CD14-positive monocyte (primary cell): ENCODE results near the gene EPOP. TPM values are rescaled to one million over a fixed set of nuclear protein-coding genes. Genes with fewer than 3 reads are reported as not detected.

Experiments used
- DNase-seq, 3 donors: peaks; one replicate each; pipeline ENCODE4 v3.0.0-alpha.2; 2011 to 2022
- H2AFZ ChIP-seq: 2 replicates; pipeline ENCODE4 v1.6.0; 2012; ENCODE audit warnings: mild to moderate bottlenecking, low read depth, low read length, inconsistent platforms; ENCODE audit not compliant: insufficient read depth, poor library complexity, severe bottlenecking
- H3K27ac ChIP-seq, 2 donors: 1 replicate in 1 of 2; 2 replicates in 1 of 2; pipeline ENCODE4 v1.5.1; 2012 to 2013; ENCODE audit warnings: low read length in 2 of 2, control low read depth in 1 of 2, inconsistent platforms in 1 of 2, low read depth in 1 of 2, mild to moderate bottlenecking in 1 of 2
- H3K27me3 ChIP-seq, 2 donors: one replicate each; pipeline versions ENCODE4 v1.6.0 to v1.6.1; 2011 to 2013; ENCODE audit warnings: low read length in 2 of 2; ENCODE audit not compliant: control insufficient read depth in 2 of 2, insufficient read depth in 2 of 2
- H3K36me3 ChIP-seq, 2 donors: replicated peaks in 1 of 2; 1 replicate in 1 of 2; 2 replicates in 1 of 2; pipeline versions ENCODE4 v1.5.1 to v1.6.1; 2012 to 2013; ENCODE audit warnings: low read length in 2 of 2, control low read depth in 1 of 2, inconsistent platforms in 1 of 2, mild to moderate bottlenecking in 1 of 2; ENCODE audit not compliant: insufficient read depth in 2 of 2, control insufficient read depth in 1 of 2
- H3K4me1 ChIP-seq, 2 donors: 1 replicate in 1 of 2; 2 replicates in 1 of 2; pipeline versions ENCODE4 v1.5.1 to v1.6.1; 2012 to 2013; ENCODE audit warnings: low read length in 2 of 2, control low read depth in 1 of 2, inconsistent platforms in 1 of 2, mild to moderate bottlenecking in 1 of 2, moderate library complexity in 1 of 2; ENCODE audit not compliant: insufficient read depth in 2 of 2, control insufficient read depth in 1 of 2
- H3K4me2 ChIP-seq: replicated peaks from 2 replicates; pipeline ENCODE3; 2012; ENCODE audit warnings: low read length, moderate library complexity, mild to moderate bottlenecking; ENCODE audit not compliant: poor library complexity, severe bottlenecking; ENCODE audit errors: extremely low read depth
- H3K4me3 ChIP-seq, 3 experiments: fragments of 200-600 bp in 1 of 3; sonication (generic) in 1 of 3; replicated peaks in 1 of 3; 1 replicate in 2 of 3; 2 replicates in 1 of 3; pipeline ENCODE4 v1.5.1; 2011 to 2013; ENCODE audit warnings: low read length in 3 of 3, mild to moderate bottlenecking in 3 of 3, control low read depth in 2 of 3, low read depth in 2 of 3, inconsistent platforms in 1 of 3, moderate library complexity in 1 of 3
- H3K79me2 ChIP-seq: 2 replicates; pipeline ENCODE4 v1.6.0; 2012; ENCODE audit warnings: mild to moderate bottlenecking, control low read depth, inconsistent platforms, low read length, moderate library complexity; ENCODE audit not compliant: insufficient read depth
- H3K9ac ChIP-seq: 2 replicates; pipeline ENCODE4 v1.6.0; 2017; ENCODE audit warnings: low read length, mild to moderate bottlenecking; ENCODE audit not compliant: insufficient read depth, poor library complexity, severe bottlenecking
- H3K9me3 ChIP-seq, 2 donors: replicated peaks in 1 of 2; 1 replicate in 1 of 2; 2 replicates in 1 of 2; pipeline versions ENCODE4 v1.5.1 to v1.6.1; 2012 to 2013; ENCODE audit warnings: low read length in 2 of 2, control low read depth in 1 of 2; ENCODE audit not compliant: control insufficient read depth in 1 of 2, insufficient read depth in 1 of 2
- H4K20me1 ChIP-seq: 2 replicates; pipeline ENCODE4 v1.6.0; 2012; ENCODE audit warnings: mild to moderate bottlenecking, low read length, control low read depth, moderate library complexity; ENCODE audit not compliant: insufficient read depth
- H3K27ac Mint-ChIP-seq, 7 donors: one replicate each; pipeline ENCODE4 v1.8.0; 2020; ENCODE audit warnings: mild to moderate bottlenecking in 7 of 7, mixed read lengths in 7 of 7, moderate library complexity in 6 of 7, inconsistent platforms in 2 of 7
- H3K27me3 Mint-ChIP-seq, 3 donors: one replicate each; pipeline ENCODE4 v1.8.0; 2021 to 2022; ENCODE audit warnings: low read depth in 3 of 3, mild to moderate bottlenecking in 3 of 3, mixed read lengths in 3 of 3, moderate library complexity in 3 of 3, inconsistent platforms in 1 of 3
- H3K36me3 Mint-ChIP-seq, 2 donors: one replicate each; pipeline ENCODE4 v1.8.0; 2020; ENCODE audit warnings: mixed read lengths in 2 of 2, inconsistent platforms in 1 of 2, mild to moderate bottlenecking in 1 of 2
- H3K4me1 Mint-ChIP-seq: one replicate; pipeline ENCODE4 v1.8.0; 2020; ENCODE audit warnings: mild to moderate bottlenecking, mixed read lengths
- H3K4me3 Mint-ChIP-seq, 2 donors: one replicate each; pipeline ENCODE4 v1.8.0; 2020; ENCODE audit warnings: mild to moderate bottlenecking in 2 of 2, mixed read lengths in 2 of 2, moderate library complexity in 1 of 2
- H3K9me3 Mint-ChIP-seq, 7 donors: one replicate each; pipeline ENCODE4 v1.8.0; 2020 to 2022; ENCODE audit warnings: mixed read lengths in 7 of 7, mild to moderate bottlenecking in 6 of 7, moderate library complexity in 6 of 7, inconsistent platforms in 2 of 7
- WGBS: methylation state at CpG from one replicate; pipeline ENCODE4 v1.1.5; 2013; ENCODE audit warnings: missing lambda C conversion rate; ENCODE audit not compliant: insufficient coverage; 5-methylcytosine and 5-hydroxymethylcytosine counted together
- intact Hi-C, 2 donors: fragments of 100-400 bp; cut with micrococcal nuclease; formaldehyde crosslinking; loops; one replicate each; pipeline versions ENCODE4 v1.15.0 to v1.15.1; 2023
- polyA plus RNA-seq, 3 donors: library from polyadenylated mRNA; depleted of rRNA in 1 of 3; unstranded in 2 of 3; stranded (reverse) in 1 of 3; fragments of 300-500 nt in 2 of 3; fragments of >200 nt in 1 of 3; fragmentation: Illumina TruSeq in 2 of 3; gene quantifications; 1 replicate in 2 of 3; 2 replicates in 1 of 3; pipeline ENCODE4 v1.2.3, GENCODE V29; 2012 to 2021
- TF ChIP-seq, protein P1 (sequence below): fragments of 200-600 bp; IDR thresholded peaks from one replicate; pipeline ENCODE4 v1.8.0; 2022; ENCODE audit warnings: antibody characterized with exemption, mild to moderate bottlenecking

Gene EPOP
- polyA plus RNA-seq, 3 donors, result 0.63 TPM; not detected in 2

DNA sequence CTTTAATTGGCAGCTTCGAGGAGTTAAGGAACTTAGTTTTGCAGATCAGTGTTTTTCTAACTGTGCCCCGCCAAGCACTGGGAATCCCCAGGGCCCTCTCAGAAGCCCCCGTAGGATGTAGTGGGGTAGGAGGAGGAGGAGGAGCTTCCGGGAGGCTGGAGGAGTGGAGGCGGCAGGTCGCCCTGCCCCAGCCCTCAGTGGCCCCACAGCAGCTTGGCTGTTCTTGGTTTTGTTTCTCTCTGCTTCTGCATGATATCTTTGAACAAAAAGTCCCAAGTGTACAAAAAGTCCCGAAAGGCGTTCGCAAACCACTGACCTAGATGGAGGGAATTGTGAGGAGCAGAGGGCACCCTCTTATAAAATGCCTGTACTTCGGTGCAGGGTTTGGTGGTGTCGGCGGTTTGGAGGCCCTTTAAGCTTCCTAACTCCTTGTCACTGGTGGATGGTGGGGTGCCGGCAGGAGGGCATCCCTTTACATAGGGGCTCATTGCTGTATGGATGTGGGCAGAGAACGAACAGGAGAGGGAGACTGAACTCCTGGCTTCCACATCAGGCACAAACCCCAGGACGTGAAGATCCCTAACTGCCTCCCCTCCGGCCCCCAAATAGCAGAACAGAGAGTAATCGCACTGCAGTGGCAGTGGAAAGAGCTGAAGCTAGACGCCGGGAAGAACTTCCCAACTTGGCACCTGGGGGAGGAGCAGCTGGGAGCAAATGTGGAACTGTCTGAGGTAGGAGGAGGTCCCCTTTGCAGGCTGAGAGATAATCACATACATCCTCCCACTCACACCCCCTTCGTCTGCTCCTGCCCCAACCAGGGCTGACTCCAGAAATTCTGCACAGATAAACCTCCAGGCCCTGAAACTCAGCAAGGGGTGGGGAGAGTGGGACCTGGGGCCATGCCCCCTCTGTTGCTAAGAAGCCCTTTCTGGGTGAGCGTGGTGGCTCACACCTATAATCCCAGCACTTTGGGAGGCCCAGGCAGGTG lies 20.1 kb downstream of the EPOP start:
- DNase-seq, result no peak
- Mint-ChIP-seq H3K9me3 (peaks cover 0 to 2% (median 0%) of the 10 kb centered on the region in 7 donors), H3K27ac (no peak overlapping the region), H3K27me3 (peaks cover 44 to 64% (median 49%) of the 10 kb centered on the region in 3 donors), H3K4me3 (peak overlapping the region in 1 of 2 donors; percentile 60), H3K4me1 (peaks cover 10% of the 10 kb centered on the region), H3K36me3 (no peaks in the 10 kb centered on the region)
- H3K36me3 ChIP-seq, result no peaks in the 10 kb centered on the region
- no peak overlapping the region for H3K27ac ChIP-seq
- no peak overlapping the region for H3K4me2 ChIP-seq
- H3K9ac ChIP-seq, result peak overlapping the region; percentile 36
- no peak overlapping the region for H3K4me3 ChIP-seq
- TF ChIP-seq, protein P1, sequence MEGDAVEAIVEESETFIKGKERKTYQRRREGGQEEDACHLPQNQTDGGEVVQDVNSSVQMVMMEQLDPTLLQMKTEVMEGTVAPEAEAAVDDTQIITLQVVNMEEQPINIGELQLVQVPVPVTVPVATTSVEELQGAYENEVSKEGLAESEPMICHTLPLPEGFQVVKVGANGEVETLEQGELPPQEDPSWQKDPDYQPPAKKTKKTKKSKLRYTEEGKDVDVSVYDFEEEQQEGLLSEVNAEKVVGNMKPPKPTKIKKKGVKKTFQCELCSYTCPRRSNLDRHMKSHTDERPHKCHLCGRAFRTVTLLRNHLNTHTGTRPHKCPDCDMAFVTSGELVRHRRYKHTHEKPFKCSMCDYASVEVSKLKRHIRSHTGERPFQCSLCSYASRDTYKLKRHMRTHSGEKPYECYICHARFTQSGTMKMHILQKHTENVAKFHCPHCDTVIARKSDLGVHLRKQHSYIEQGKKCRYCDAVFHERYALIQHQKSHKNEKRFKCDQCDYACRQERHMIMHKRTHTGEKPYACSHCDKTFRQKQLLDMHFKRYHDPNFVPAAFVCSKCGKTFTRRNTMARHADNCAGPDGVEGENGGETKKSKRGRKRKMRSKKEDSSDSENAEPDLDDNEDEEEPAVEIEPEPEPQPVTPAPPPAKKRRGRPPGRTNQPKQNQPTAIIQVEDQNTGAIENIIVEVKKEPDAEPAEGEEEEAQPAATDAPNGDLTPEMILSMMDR, result no peak
- no peaks in the 10 kb centered on the region for H4K20me1 ChIP-seq
- no peaks in the 10 kb centered on the region for H3K9me3 ChIP-seq
- peaks cover 6 to 25% of the 10 kb centered on the region in 2 donors for H3K27me3 ChIP-seq
- H2AFZ ChIP-seq, result no peak overlapping the region
- H3K79me2 ChIP-seq, result no peaks in the 10 kb centered on the region
- 31% methylated on average over 6 of the region's 21 CpGs for WGBS
- peaks cover 2 to 7% of the 10 kb centered on the region in 2 donors for H3K4me1 ChIP-seq
- intact Hi-C loops, result no loop called here

DNA sequence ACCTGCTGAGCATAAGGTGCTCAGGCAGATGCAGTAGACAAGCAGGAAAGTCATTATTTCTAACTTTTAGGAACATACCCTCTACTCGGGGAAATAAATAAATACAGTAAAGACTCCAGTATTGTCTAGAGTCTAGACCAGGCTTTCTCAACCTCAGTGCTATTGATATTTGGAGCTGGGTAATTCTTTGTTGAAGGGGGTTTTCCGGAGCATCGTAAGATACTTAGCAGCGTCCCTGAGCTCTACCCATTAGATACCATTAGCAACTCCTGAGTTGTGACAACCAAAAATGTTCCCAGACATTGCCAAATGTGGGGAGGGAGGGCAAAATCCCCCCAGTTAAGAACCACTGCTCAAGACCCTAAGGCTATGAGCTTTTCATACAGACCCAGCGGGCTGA lies 21.1 kb downstream of the EPOP start:
- Mint-ChIP-seq H3K9me3 (peaks cover 0 to 2% (median 0%) of the 10 kb centered on the region in 7 donors), H3K27me3 (peaks cover 41 to 65% (median 43%) of the 10 kb centered on the region in 3 donors), H3K4me1 (peaks cover 6% of the 10 kb centered on the region), H3K4me3 (no peak overlapping the region), H3K36me3 (no peaks in the 10 kb centered on the region), H3K27ac (no peak overlapping the region)
- no peak overlapping the region for H3K4me2 ChIP-seq
- no peaks in the 10 kb centered on the region for H3K36me3 ChIP-seq
- H3K9me3 ChIP-seq, result no peaks in the 10 kb centered on the region
- H3K4me3 ChIP-seq, result no peak overlapping the region
- intact Hi-C loops, result no loop called here
- H4K20me1 ChIP-seq, result no peaks in the 10 kb centered on the region
- H3K9ac ChIP-seq, result no peak overlapping the region
- no CpG with 5 or more reads among the region's 5 CpGs for WGBS
- no peak overlapping the region for H2AFZ ChIP-seq
- no peaks in the 10 kb centered on the region for H3K79me2 ChIP-seq
- no peak overlapping the region for H3K27ac ChIP-seq
- peaks cover 6 to 21% of the 10 kb centered on the region in 2 donors for H3K27me3 ChIP-seq
- peaks cover 1 to 2% of the 10 kb centered on the region in 2 donors for H3K4me1 ChIP-seq
- TF ChIP-seq, protein P1, result no peak
- no peak for DNase-seq
